DMS153 treated with DMSO at 0.1 percent for 48 hours (cell line): ENCODE results near the gene PABPC1L2A.
"Not testable (repeated sequence)": the region's sequence is repeated elsewhere in the genome, so short reads cannot be mapped to it uniquely, and the experiment has no call there.

Source experiments
- DNase-seq: peaks from one replicate; lab custom pipeline; 2025; ENCODE audit not compliant: unreplicated experiment; lab: John Stamatoyannopoulos, UW

Gene PABPC1L2A

GRCh38 chrX:73079024-73079562 lies at the start of gene PABPC1L2A:
Gene PABPC1L2A (minus strand): TSS chrX:73079512. CDS start chrX:73079386, 126 bp downstream.
- not testable (repeated sequence) for DNase-seq

GRCh38 chrX:73127700-73128241 lies 48.5 kb upstream of the PABPC1L2A start:
- DNase-seq: no peak

GRCh38 chrX:73126240-73126639 lies 46.9 kb upstream of the PABPC1L2A start:
- DNase-seq: no peak

DNA sequence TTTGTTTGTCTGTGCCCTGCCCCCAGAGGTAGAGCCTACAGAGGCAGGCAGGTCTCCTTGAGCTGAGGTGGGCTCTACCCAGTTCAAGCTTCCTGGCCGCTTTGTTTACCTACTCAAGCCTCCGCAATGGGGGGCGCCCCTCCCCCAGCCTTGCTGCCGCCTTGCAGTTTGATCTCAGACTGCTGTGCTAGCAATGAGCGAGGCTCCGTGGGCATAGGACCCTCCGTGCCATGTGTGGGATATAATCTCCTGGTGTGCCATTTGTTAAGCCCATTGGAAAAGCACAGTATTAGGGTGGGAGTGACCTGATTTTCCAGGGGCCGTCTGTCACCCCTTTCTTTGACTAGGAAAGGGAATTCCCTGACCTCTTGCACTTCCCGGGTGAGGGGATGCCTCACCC lies 20.2 kb upstream of the PABPC1L2A start:
- DNase-seq: not testable (repeated sequence)

DNA sequence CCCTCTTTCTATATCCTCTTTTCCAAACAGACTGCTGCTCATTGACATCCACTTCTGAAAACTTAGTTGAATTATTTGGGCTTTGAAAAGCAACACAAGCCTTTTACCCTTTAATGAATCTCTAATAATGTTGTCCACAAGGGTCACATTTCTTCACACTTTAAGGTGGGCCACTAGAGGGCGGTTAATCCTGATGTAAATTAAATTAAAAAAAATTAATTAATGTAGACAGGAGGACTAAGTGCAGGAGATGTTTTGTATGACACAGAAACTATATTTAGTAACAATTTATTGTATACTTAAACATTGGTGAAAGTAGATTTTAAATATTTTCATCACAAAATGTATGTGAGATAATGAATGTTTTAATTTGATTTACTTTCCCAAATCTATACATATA lies 7.5 kb upstream of the PABPC1L2A start:
- DNase-seq: not testable (repeated sequence)

DNA sequence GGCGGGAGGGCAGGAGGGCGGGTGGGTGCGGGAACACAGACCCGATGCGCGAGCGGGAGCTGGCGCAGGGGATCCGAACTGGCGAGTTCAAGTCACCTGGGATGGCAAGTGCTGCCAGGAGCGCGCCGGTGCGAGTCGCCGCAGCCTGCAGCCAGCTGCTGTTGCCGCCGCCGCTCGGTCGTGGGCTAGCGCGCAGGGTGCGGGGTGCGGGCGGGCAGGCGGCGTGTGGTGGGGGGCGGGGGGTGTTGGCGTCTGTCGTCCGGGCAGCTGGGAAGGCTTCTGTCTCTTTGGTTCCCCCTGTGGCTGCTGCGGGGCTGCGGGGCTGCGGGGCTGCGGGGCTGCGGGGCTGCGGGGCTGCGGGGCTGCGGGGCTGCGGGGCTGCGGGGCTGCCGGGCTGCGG lies 572 bp upstream of the PABPC1L2A start:
- DNase-seq: not testable (repeated sequence)

DNA sequence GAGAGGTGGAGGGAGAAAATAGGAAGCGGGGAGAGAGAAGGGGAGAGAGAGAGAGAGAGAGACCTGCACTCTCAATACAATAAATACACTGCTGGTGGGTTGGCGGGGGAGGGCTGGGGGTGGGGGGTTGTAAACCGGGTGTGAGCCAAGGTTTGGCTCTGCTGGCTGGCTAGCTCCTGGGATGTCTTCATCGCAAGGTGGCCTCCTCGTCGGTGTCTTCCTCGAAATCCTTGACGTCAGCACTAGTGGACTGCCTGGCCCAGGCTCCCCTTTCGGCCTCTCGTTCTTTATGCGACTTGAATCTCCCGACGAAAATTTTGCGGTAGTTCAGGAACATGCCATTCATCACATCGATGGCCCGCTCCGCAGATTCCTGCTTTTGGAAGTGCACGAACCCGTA lies 715 bp downstream of the PABPC1L2A start:
- not testable (repeated sequence) for DNase-seq

DNA sequence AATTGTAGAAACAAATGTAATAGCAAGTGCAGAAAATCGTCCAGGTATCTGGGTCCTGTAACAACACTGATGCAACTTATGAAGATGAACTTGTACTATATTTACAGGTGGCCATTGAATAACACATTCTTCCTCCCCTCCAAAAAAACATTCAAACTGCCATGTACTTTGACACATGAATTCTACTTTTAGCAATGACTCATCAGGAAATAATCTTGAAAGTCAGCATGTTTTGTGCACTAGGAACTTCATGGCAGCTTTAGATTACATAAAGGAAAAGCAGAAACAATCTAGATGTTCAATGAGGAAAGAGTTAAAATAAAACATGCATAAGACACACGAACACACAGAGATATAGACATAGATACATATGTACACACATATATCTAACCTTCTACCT lies 2.5 kb downstream of the PABPC1L2A start:
- DNase-seq: no peak

DNA sequence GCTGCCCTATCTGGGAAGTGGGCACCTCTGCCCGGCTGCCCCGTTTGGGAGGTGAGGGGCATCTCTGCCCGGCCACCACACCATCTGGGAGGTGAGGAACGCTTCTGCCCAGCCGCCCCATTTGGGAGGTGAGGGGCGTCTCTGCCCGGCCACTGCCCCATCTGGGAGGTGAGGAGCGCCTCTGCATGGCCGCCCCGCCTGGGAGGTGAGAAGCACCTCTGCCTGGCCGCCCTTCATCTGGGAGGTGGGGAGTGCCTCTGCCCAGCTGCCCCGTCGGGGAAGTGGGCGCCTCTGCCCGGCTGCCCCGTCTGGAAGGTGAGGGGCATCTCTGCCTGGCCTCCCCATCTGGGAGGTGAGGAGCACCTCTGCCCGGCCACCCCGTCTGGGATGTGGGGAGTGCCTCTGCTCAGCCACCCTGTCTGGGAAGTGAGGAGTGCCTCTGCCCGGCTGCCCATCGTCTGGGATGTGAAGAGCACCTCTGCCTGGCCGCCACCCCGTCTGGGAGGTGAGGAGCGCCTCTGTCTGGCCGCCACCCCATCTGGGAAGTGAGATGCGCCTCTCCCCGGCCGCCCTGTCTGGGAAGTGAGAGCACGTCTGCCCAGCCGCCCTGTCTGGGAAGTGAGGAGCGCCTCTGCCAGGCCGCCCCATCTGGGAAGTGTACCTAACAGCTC lies 9.8 kb downstream of the PABPC1L2A start:
- no peak for DNase-seq

DNA sequence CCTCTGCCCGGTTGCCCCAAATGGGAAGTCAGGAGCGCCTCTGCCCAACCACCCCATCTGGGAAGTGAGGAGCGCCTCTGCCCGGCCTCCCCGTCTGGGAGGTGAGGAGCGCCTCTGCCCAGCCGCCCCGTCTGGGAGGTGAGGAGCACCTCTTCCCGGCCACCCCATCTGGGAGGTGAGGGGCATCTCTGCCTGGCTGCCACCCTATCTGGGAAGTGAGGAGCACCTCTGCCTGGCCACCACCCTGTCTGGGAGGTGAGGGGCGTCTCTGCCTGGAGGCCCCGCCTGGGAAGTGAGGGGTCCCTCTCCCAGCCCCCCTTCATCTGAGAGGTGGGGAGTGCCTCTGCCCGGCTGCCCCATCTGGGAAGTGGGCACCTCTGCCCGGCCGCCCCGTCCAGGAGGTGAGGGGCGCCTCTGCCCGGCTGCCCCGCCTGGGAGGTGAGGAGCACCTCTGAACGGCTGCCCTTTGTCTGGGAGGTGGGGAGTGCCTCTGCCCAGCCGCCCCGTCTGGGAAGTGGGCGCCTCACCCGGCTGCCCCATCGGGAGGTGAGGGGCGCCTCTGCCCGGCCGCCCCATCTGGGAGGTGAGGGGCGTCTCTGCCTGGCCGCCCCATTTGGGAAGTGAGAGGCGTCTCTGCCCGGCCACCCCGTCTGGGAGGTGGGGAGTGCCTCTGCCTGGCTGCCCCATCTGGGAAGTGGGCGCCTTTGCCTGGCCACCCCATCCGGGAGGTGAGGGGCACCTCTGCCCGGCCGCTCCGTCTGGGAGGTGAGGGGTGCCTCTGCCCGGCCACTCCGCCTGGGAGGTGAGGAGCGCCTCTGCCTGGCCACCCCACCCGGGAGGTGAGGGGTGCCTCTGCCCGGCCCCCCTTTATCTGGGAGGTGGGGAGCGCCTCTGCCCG lies 10.6 kb downstream of the PABPC1L2A start:
- DNase-seq: no peak

GRCh38 chrX:73067761-73068466 lies 11.4 kb downstream of the PABPC1L2A start:
- DNase-seq: not testable (repeated sequence)

GRCh38 chrX:73028876-73029275 lies 50.4 kb downstream of the PABPC1L2A start:
- DNase-seq: no peak
